Keratinocyte (primary cell): ENCODE data around the gene TMEM132E. TPM values are rescaled to one million over a fixed set of nuclear protein-coding genes. Genes with fewer than 3 reads are reported as not detected.

ENCODE experiments used
- DNase-seq: peaks from one replicate; pipeline ENCODE4 v3.0.0-alpha.2; 2011; ENCODE audit warnings: low read depth, missing footprints, low spot score
- FAIRE-seq: peaks from 2 replicates; lab custom pipeline; 2011; peaks lifted over from hg19 to GRCh38; lab: Jason Lieb, UNC
- H2AFZ ChIP-seq: 2 replicates; pipeline ENCODE4 v1.6.0; 2012; ENCODE audit warnings: low read length, control low read depth, inconsistent platforms; ENCODE audit not compliant: control insufficient read depth
- H3K27ac ChIP-seq: 2 replicates; pipeline ENCODE4 v1.5.1; 2011; ENCODE audit warnings: low read length; ENCODE audit not compliant: control insufficient read depth, insufficient read depth
- H3K27me3 ChIP-seq: 3 replicates; pipeline ENCODE4 v1.6.0; 2011; ENCODE audit warnings: low read length; ENCODE audit not compliant: control insufficient read depth, insufficient read depth; ENCODE audit errors: extremely low read depth
- H3K36me3 ChIP-seq, 2 experiments: 2 replicates in 1 of 2; 3 replicates in 1 of 2; pipeline ENCODE4 v1.5.1; 2011; ENCODE audit warnings: low read length in 2 of 2, mild to moderate bottlenecking in 1 of 2; ENCODE audit not compliant: control insufficient read depth in 2 of 2, insufficient read depth in 2 of 2; ENCODE audit errors: extremely low read depth in 1 of 2
- H3K4me1 ChIP-seq: 3 replicates; pipeline ENCODE4 v1.5.1; 2011; ENCODE audit warnings: low read length; ENCODE audit not compliant: control insufficient read depth, insufficient read depth; ENCODE audit errors: extremely low read depth
- H3K4me2 ChIP-seq: 3 replicates; pipeline ENCODE4 v1.6.0; 2011; ENCODE audit warnings: low read depth, low read length; ENCODE audit not compliant: control insufficient read depth, insufficient read depth; ENCODE audit errors: extremely low read depth
- H3K4me3 ChIP-seq, 3 experiments: fragments of 200-600 bp in 1 of 3; sonication (generic) in 1 of 3; 2 replicates in 2 of 3; 3 replicates in 1 of 3; pipeline ENCODE4 v1.5.1; 2011 to 2016; ENCODE audit warnings: low read length in 3 of 3, mild to moderate bottlenecking in 3 of 3, control low read depth in 2 of 3, inconsistent platforms in 1 of 3, low read depth in 1 of 3, mixed read lengths in 1 of 3, mixed run types in 1 of 3, moderate library complexity in 1 of 3; ENCODE audit not compliant: control insufficient read depth in 2 of 3, insufficient read depth in 2 of 3; ENCODE audit errors: extremely low read depth in 1 of 3
- H3K79me2 ChIP-seq: 2 replicates; pipeline ENCODE4 v1.6.0; 2012; ENCODE audit warnings: low read length; ENCODE audit not compliant: control insufficient read depth, insufficient read depth
- H3K9ac ChIP-seq: 3 replicates; pipeline ENCODE4 v1.6.0; 2011; ENCODE audit warnings: low read length; ENCODE audit not compliant: control insufficient read depth, insufficient read depth; ENCODE audit errors: extremely low read depth
- H3K9me1 ChIP-seq: 3 replicates; pipeline ENCODE4 v1.6.0; 2011; ENCODE audit warnings: low read length; ENCODE audit not compliant: control insufficient read depth, insufficient read depth; ENCODE audit errors: extremely low read depth
- H3K9me3 ChIP-seq: 2 replicates; pipeline ENCODE4 v1.5.1; 2012; ENCODE audit warnings: low read depth, low read length; ENCODE audit not compliant: control insufficient read depth
- H4K20me1 ChIP-seq: 3 replicates; pipeline ENCODE4 v1.6.0; 2011; ENCODE audit warnings: low read length; ENCODE audit not compliant: control insufficient read depth, insufficient read depth; ENCODE audit errors: extremely low read depth
- CTCF ChIP-seq, 3 experiments: IDR thresholded peaks in 1 of 3; conservative IDR thresholded peaks in 1 of 3; optimal IDR thresholded peaks in 1 of 3; 2 replicates in 2 of 3; 3 replicates in 1 of 3; pipeline versions ENCODE3 to v1.5.1; 2011; ENCODE audit warnings: low read length in 3 of 3, mild to moderate bottlenecking in 3 of 3, moderate library complexity in 2 of 3, control low read depth in 1 of 3, inconsistent platforms in 1 of 3; ENCODE audit not compliant: insufficient read depth in 2 of 3; ENCODE audit errors: extremely low read depth in 1 of 3
- EZH2 ChIP-seq: IDR thresholded peaks from one replicate; pipeline ENCODE4 v1.6.1; 2012; ENCODE audit warnings: inconsistent platforms, mild to moderate bottlenecking, low read length, moderate library complexity
- dilution Hi-C: fragments of 300-500 bp; cut with MboI; formaldehyde crosslinking; loops from one replicate; pipeline ENCODE4 v1.7.0; 2020; ENCODE audit warnings: low sequenced_read_pairs; ENCODE audit not compliant: extremely low pct_ligation_motif_present
- polyA plus RNA-seq, 5 experiments: library from polyadenylated mRNA; depleted of rRNA in 3 of 5; stranded (reverse) in 3 of 5; stranded (forward) in 1 of 5; unstranded in 1 of 5; fragments of >200 nt; gene quantifications; 1 replicate in 1 of 5; 2 replicates in 3 of 5; 3 replicates in 1 of 5; pipeline versions ENCODE4 v1.2.1 to v1.2.3, GENCODE V29; 2011 to 2012; ENCODE audit warnings: missing spikeins in 2 of 5, low read depth in 1 of 5, low replicate concordance in 1 of 5

TMEM132E gene
- polyA plus RNA-seq, 1 donor (not counting 4 experiments of a cell fraction or from before 2014, with no cell fraction given), result not detected

- FAIRE-seq (no peak), DNase-seq (no peak)
- H3K36me3 ChIP-seq, result no peaks in the 10 kb centered on the region
- TF ChIP-seq EZH2 (no peak), CTCF (optimal IDR thresholded peaks at IDR 0.05 in 1 of 3, IDR thresholded peaks at IDR 0.05 in 1 of 3, conservative IDR thresholded peaks at IDR 0.05 in 1 of 3; ENCODE audit: extremely low read depth in 1 of 3, insufficient read depth in 2 of 3, low read length in 3 of 3) (no peak)
- H3K27me3 ChIP-seq, result no peaks in the 10 kb centered on the region
- H3K9me1 ChIP-seq, result no peaks in the 10 kb centered on the region
- no peak overlapping the region for H3K4me2 ChIP-seq
- H3K9ac ChIP-seq, result no peak overlapping the region
- H3K4me3 ChIP-seq, result no peak overlapping the region
- H4K20me1 ChIP-seq, result no peaks in the 10 kb centered on the region
- no peaks in the 10 kb centered on the region for H3K79me2 ChIP-seq
- H3K9me3 ChIP-seq, result no peaks in the 10 kb centered on the region
- no peak overlapping the region for H3K27ac ChIP-seq
- H3K4me1 ChIP-seq, result no peaks in the 10 kb centered on the region
- no peak overlapping the region for H2AFZ ChIP-seq
- dilution Hi-C loops, result no loop called here
Observed at GRCh38 chr17:34598161-34598776, 18.9 kb downstream of the TMEM132E start.

GRCh38 chr17:34601416-34601815 lies 22.0 kb downstream of the TMEM132E start:
- no peak for FAIRE-seq
- Histone ChIP-seq H3K4me2 (no peak overlapping the region), H2AFZ (no peak overlapping the region), H3K4me3 (no peak overlapping the region), H3K27me3 (no peaks in the 10 kb centered on the region), H4K20me1 (no peaks in the 10 kb centered on the region), H3K9ac (no peak overlapping the region), H3K36me3 (no peaks in the 10 kb centered on the region), H3K27ac (no peak overlapping the region), H3K9me3 (no peaks in the 10 kb centered on the region), H3K4me1 (no peaks in the 10 kb centered on the region), H3K9me1 (no peaks in the 10 kb centered on the region), H3K79me2 (no peaks in the 10 kb centered on the region)
- DNase-seq, result no peak
- dilution Hi-C loops, result no loop called here
- TF ChIP-seq EZH2 (no peak), CTCF (optimal IDR thresholded peaks at IDR 0.05 in 1 of 3, IDR thresholded peaks at IDR 0.05 in 1 of 3, conservative IDR thresholded peaks at IDR 0.05 in 1 of 3; ENCODE audit: extremely low read depth in 1 of 3, insufficient read depth in 2 of 3, low read length in 3 of 3) (no peak)
